Naive B cell (primary cell): ENCODE data around the gene BFSP1. TPM values are rescaled to one million over a fixed set of nuclear protein-coding genes. Genes with fewer than 3 reads are reported as not detected.

ENCODE experiments used
- ATAC-seq, 2 donors: fragments of 150-1000 bp; cut with Tn5 transposase; 2 replicates each; pipeline ENCODE4 v1.10.0; 2021; ENCODE audit warnings: low read depth in 2 of 2, mild to moderate bottlenecking in 2 of 2, moderate library complexity in 2 of 2
- DNase-seq: peaks from one replicate; pipeline ENCODE4 v3.0.0; 2022
- H3K27ac Mint-ChIP-seq, 6 donors: one replicate each; pipeline ENCODE4 v1.8.0; 2020 to 2022; ENCODE audit warnings: mild to moderate bottlenecking in 6 of 6, mixed read lengths in 6 of 6, moderate library complexity in 5 of 6, inconsistent platforms in 2 of 6
- H3K27me3 Mint-ChIP-seq, 3 donors: one replicate each; pipeline ENCODE4 v1.8.0; 2021 to 2022; ENCODE audit warnings: mixed read lengths in 3 of 3, mild to moderate bottlenecking in 1 of 3
- H3K36me3 Mint-ChIP-seq, 2 donors: one replicate each; pipeline ENCODE4 v1.8.0; 2020 to 2022; ENCODE audit warnings: mixed read lengths in 2 of 2, inconsistent platforms in 1 of 2, mild to moderate bottlenecking in 1 of 2
- H3K4me1 Mint-ChIP-seq, 3 donors: one replicate each; pipeline ENCODE4 v1.8.0; 2020 to 2022; ENCODE audit warnings: mixed read lengths in 3 of 3, inconsistent platforms in 1 of 3, mild to moderate bottlenecking in 1 of 3, moderate library complexity in 1 of 3
- H3K4me3 Mint-ChIP-seq, 8 donors: one replicate each; pipeline ENCODE4 v1.8.0; 2020 to 2022; ENCODE audit warnings: mild to moderate bottlenecking in 8 of 8, mixed read lengths in 8 of 8, moderate library complexity in 8 of 8, inconsistent platforms in 2 of 8
- H3K9me3 Mint-ChIP-seq, 7 donors: one replicate each; pipeline ENCODE4 v1.8.0; 2020 to 2022; ENCODE audit warnings: mixed read lengths in 7 of 7, mild to moderate bottlenecking in 5 of 7, inconsistent platforms in 2 of 7, moderate library complexity in 1 of 7
- polyA plus RNA-seq, 6 donors: library from polyadenylated mRNA; unstranded; fragments of 300-500 nt; fragmentation: Illumina TruSeq; gene quantifications; one replicate each; pipeline ENCODE4 v1.2.3, GENCODE V29; 2021; ENCODE audit warnings: low read depth in 6 of 6

The BFSP1 gene
- polyA plus RNA-seq, 6 donors from 2014 or later = 0.16 TPM; not detected in 5

DNA sequence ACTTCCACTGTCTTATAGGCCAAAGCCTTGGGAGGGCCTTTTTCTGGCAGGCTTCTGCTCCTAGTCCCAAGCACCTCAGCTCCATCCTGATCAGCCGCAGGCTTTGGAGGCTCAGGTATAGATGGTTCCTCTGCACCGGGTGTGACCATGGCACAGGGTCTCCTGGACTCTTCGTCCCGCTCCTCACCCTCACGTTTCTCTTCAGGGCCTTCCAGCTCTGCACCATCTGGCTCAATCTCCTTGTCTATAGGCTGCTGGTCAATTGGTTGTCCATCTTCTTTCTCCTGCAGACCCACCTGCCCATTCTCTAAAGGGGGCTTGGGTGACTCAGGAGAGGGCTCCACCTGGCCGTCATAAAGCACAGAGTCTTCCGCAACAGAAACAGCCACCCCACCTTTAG is 37.0 kb downstream of the BFSP1 start:
- DNase-seq = no peak
- Mint-ChIP-seq H3K27me3 (peaks cover 7 to 48% (median 40%) of the 10 kb centered on the region in 3 donors), H3K9me3 (peaks cover 0 to 5% (median 0%) of the 10 kb centered on the region in 7 donors), H3K4me3 (no peak overlapping the region), H3K4me1 (no peaks in the 10 kb centered on the region), H3K36me3 (no peaks in the 10 kb centered on the region), H3K27ac (peak overlapping the region in 1 of 6 donors; percentile 64)
- no peak for ATAC-seq

GRCh38 chr20:17493173-17493572 is 38.0 kb downstream of the BFSP1 start:
- Mint-ChIP-seq H3K4me1 (no peaks in the 10 kb centered on the region), H3K27ac (no peak overlapping the region), H3K36me3 (no peaks in the 10 kb centered on the region), H3K27me3 (peaks cover 8 to 45% (median 39%) of the 10 kb centered on the region in 3 donors), H3K4me3 (no peak overlapping the region), H3K9me3 (peaks cover 0 to 5% (median 0%) of the 10 kb centered on the region in 7 donors)
- DNase-seq (no peak), ATAC-seq (no peak)

- Mint-ChIP-seq H3K4me3 (no peak overlapping the region), H3K27ac (no peak overlapping the region), H3K9me3 (peaks cover 0 to 5% (median 0%) of the 10 kb centered on the region in 7 donors), H3K36me3 (no peaks in the 10 kb centered on the region), H3K4me1 (no peaks in the 10 kb centered on the region), H3K27me3 (peaks cover 11 to 45% (median 39%) of the 10 kb centered on the region in 3 donors)
- DNase-seq = no peak
- no peak for ATAC-seq
Measured at GRCh38 chr20:17491488-17491887, 39.7 kb downstream of the BFSP1 start.

DNA sequence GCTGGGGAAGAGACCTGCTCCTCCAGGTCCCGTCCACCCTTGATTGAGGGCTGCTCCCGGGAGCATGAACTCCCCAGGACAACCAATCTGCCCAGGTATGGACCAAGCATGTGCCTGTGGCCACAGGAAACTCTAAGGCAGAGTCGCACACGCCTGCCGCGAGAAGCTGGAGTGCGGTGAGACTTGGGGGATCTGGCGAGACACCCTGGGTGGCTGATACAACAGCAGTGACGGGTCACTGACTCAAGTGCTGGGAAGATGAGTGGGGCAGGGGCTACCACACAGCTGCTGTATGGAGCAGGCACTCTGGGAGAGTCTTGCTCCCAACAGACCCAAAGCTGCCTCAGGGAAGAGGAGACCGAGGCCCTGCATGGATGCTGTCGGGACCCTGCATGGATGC is 40.1 kb downstream of the BFSP1 start:
- DNase-seq = no peak
- H3K27me3 Mint-ChIP-seq = peaks cover 14 to 43% (median 37%) of the 10 kb centered on the region in 3 donors
- H3K4me3 Mint-ChIP-seq = no peak overlapping the region
- H3K27ac Mint-ChIP-seq = no peak overlapping the region
- no peaks in the 10 kb centered on the region for H3K4me1 Mint-ChIP-seq
- peaks cover 0 to 5% (median 0%) of the 10 kb centered on the region in 7 donors for H3K9me3 Mint-ChIP-seq
- H3K36me3 Mint-ChIP-seq = no peaks in the 10 kb centered on the region
- ATAC-seq = no peak

- ATAC-seq (no peak), DNase-seq (no peak)
- Mint-ChIP-seq H3K9me3 (peaks cover 0 to 5% (median 0%) of the 10 kb centered on the region in 7 donors), H3K27me3 (peaks cover 16 to 38% (median 34%) of the 10 kb centered on the region in 3 donors), H3K4me1 (no peaks in the 10 kb centered on the region), H3K36me3 (no peaks in the 10 kb centered on the region), H3K4me3 (no peak overlapping the region), H3K27ac (peak overlapping the region in 2 of 6 donors; percentile 42 to 87)
Measured at GRCh38 chr20:17490501-17490900, 40.7 kb downstream of the BFSP1 start.

- ATAC-seq (no peak), DNase-seq (no peak)
- Mint-ChIP-seq H3K27ac (no peak overlapping the region), H3K9me3 (peaks cover 0 to 5% (median 0%) of the 10 kb centered on the region in 7 donors), H3K36me3 (no peaks in the 10 kb centered on the region), H3K4me3 (no peak overlapping the region), H3K27me3 (peaks cover 12 to 25% (median 20%) of the 10 kb centered on the region in 3 donors), H3K4me1 (no peaks in the 10 kb centered on the region)
Measured at GRCh38 chr20:17488916-17489600, 42.1 kb downstream of the BFSP1 start.

DNA sequence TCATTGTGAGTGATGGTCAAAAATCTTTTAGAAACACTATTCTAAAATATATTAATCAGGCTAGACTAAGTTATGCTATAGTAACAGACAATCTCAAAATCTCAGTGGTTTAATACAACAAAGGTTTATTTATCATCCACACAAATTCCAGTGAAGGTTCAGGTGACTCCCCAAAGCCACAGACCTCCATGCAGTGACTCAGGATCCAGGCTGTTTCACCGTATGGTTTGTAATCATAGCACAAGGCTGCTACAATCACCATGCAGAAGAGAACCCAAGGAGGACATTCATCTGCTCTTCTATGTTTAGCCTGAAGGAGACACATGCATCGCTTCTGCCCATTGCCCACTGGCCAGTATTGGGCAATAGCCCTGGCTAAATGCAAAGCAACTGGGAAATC is 46.2 kb downstream of the BFSP1 start:
- Mint-ChIP-seq H3K27ac (no peak overlapping the region), H3K27me3 (peaks cover 18 to 36% (median 24%) of the 10 kb centered on the region in 3 donors), H3K4me1 (no peaks in the 10 kb centered on the region), H3K9me3 (peaks cover 0 to 3% (median 0%) of the 10 kb centered on the region in 7 donors), H3K4me3 (no peak overlapping the region), H3K36me3 (no peaks in the 10 kb centered on the region)
- ATAC-seq (no peak), DNase-seq (no peak)

DNA sequence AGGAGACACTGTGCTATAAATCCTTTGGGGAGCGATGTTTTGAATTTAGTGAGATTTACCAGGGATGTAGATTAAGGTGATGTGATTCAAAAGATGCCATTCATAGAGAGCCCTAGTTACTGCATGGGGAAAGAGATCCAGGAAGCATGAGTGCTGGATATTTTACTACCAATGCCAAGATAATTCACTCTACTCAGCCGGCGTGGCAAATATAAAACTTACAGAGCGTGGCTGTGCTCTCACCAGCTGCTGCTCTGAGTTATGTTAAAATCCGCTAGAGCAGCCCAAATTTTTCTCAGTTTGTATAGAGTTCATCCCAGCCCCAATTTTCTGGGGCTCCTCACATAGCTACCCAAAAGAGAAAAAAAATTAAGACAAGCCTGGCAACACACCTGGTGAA is 48.6 kb downstream of the BFSP1 start:
- Mint-ChIP-seq H3K36me3 (no peaks in the 10 kb centered on the region), H3K27me3 (peaks cover 16 to 23% (median 18%) of the 10 kb centered on the region in 3 donors)
- ATAC-seq = no peak

GRCh38 chr20:17481661-17482060 is 49.5 kb downstream of the BFSP1 start:
- Mint-ChIP-seq H3K4me3 (no peak overlapping the region), H3K36me3 (no peaks in the 10 kb centered on the region), H3K9me3 (peaks cover 0 to 3% (median 0%) of the 10 kb centered on the region in 7 donors), H3K27me3 (peaks cover 16 to 23% (median 18%) of the 10 kb centered on the region in 3 donors), H3K27ac (no peak overlapping the region), H3K4me1 (no peaks in the 10 kb centered on the region)
- ATAC-seq = no peak
- no peak for DNase-seq

More for the DNA sequence above, 48.6 kb downstream of the BFSP1 start:
- DNase-seq = no peak
- H3K27ac Mint-ChIP-seq = no peak overlapping the region
- H3K9me3 Mint-ChIP-seq = peaks cover 0 to 3% (median 0%) of the 10 kb centered on the region in 7 donors
- peak overlapping the region in 1 of 8 donors; percentile 29 for H3K4me3 Mint-ChIP-seq
- H3K4me1 Mint-ChIP-seq = no peaks in the 10 kb centered on the region

- Mint-ChIP-seq H3K4me1 (no peaks in the 10 kb centered on the region), H3K36me3 (no peaks in the 10 kb centered on the region), H3K27ac (peak overlapping the region in 1 of 6 donors; percentile 41), H3K4me3 (no peak overlapping the region), H3K27me3 (peaks cover 12 to 18% (median 16%) of the 10 kb centered on the region in 3 donors), H3K9me3 (peaks cover 0 to 3% (median 0%) of the 10 kb centered on the region in 7 donors)
- DNase-seq (no peak), ATAC-seq (no peak)
Measured at GRCh38 chr20:17480696-17481095, 50.5 kb downstream of the BFSP1 start.

DNA sequence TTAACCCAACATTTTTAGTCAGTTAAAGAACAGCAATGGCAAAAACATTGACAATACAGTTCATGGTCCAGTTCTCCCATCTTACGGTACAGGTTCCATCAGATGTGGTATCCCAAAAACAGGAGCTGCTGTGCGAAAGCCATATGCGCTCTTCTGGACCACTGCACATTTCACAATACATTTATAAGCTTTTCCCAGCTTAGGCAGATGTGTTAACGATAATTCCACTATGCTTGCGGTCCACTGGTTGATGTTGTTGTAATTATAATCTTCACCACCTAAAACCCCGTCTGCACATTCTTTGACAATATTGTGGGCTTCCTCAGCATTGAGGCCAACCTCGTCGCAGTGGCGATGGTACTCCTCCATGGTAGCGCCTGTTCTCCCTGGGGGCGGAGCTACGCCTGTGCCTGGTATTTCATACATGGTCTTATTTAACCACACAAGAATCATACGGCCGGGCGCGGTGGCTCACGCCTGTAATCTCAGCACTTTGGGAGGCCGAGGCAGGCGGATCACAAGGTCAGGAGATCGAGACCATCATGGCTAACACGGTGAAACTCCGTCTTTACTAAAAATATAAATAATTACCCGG is 52.0 kb downstream of the BFSP1 start:
- no peaks in the 10 kb centered on the region for H3K4me1 Mint-ChIP-seq
- ATAC-seq (no peak), DNase-seq (no peak)
- H3K36me3 Mint-ChIP-seq = peaks cover 0 to 7% of the 10 kb centered on the region in 2 donors
- H3K27me3 Mint-ChIP-seq = peaks cover 12 to 24% (median 24%) of the 10 kb centered on the region in 3 donors
- H3K9me3 Mint-ChIP-seq = peaks cover 0 to 6% (median 0%) of the 10 kb centered on the region in 7 donors
- peak overlapping the region in 1 of 6 donors; percentile 86 for H3K27ac Mint-ChIP-seq
- no peak overlapping the region for H3K4me3 Mint-ChIP-seq

DNA sequence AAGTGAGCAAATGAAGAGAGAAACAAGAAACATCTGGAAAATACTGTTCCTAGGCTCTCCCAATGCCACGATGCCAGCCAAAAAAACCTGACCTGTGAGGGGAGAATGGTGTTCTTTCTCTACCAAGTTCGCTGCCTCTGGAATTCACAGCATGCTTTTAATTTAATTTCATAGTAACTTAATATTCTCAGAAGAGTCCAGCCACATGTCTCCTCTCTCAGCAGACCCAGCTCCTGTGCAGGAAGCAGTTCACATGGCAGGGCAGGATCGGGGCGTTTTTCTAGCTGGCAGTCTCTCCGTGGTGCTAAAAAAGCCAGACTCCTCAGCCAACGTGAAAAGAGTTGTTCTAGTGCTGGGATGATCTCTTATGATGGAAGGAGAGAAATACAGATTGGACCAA is 57.5 kb downstream of the BFSP1 start:
- no peak for DNase-seq
- Mint-ChIP-seq H3K36me3 (peaks cover 0 to 7% of the 10 kb centered on the region in 2 donors), H3K4me1 (no peaks in the 10 kb centered on the region), H3K27ac (peak overlapping the region in 1 of 6 donors; percentile 17), H3K27me3 (peaks cover 7 to 17% (median 10%) of the 10 kb centered on the region in 3 donors), H3K9me3 (peaks cover 0 to 6% (median 0%) of the 10 kb centered on the region in 7 donors), H3K4me3 (no peak overlapping the region)
- ATAC-seq = no peak

DNA sequence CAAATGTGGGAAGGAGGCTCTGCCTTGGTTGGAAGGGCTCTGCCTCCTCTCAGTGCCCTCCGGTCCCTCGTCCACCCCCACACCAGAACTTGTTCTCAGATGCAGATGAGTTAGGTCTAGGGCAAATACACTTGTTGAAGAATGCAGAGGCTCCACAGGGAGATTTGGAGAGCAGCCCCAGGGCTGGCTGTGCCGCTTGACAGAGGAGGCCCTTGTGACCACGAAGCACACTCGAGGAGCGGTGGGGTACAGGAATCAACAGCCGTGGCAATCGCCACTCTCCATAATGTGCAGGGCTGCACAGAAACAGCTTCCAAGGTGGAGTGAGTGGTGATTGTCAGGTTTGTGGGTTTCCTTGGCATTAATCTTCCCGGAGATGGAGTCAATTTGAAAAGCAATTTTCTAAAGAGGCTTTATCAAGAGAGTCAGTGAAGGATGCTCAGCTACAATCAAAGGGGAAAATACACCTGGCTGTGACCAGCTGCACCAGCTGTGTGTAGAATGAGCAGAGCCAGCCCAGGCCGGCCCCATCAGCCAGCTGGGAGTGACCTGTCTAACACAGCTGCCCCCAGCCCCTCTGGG is 59.5 kb downstream of the BFSP1 start:
- no peak for ATAC-seq
- Mint-ChIP-seq H3K36me3 (peaks cover 0 to 7% of the 10 kb centered on the region in 2 donors), H3K4me1 (no peaks in the 10 kb centered on the region), H3K27ac (no peak overlapping the region), H3K9me3 (peaks cover 0 to 6% (median 0%) of the 10 kb centered on the region in 7 donors), H3K4me3 (no peak overlapping the region), H3K27me3 (peaks cover 5 to 17% (median 17%) of the 10 kb centered on the region in 3 donors)
- no peak for DNase-seq
